Sigmoid colon (tissue), 3 donors: ENCODE data around the gene CDK16.

Source experiments
- CTCF ChIP-seq, 4 experiments: fragments of 450-650 bp in 3 of 4; fragments of 200-600 bp in 1 of 4; IDR thresholded peaks; one replicate each; pipeline ENCODE4 v1.5.1; 2016 to 2019; ENCODE audit warnings: antibody characterized with exemption in 4 of 4, mild to moderate bottlenecking in 3 of 4, moderate library complexity in 2 of 4
- POLR2A ChIP-seq, 2 donors: fragments of 450-650 bp; IDR thresholded peaks; one replicate each; pipeline ENCODE4 v1.6.1; 2016; ENCODE audit warnings: antibody characterized with exemption in 2 of 2, mild to moderate bottlenecking in 2 of 2, moderate library complexity in 2 of 2

- TF ChIP-seq CTCF (IDR thresholded peaks at IDR 0.05) (no peak), POLR2A (IDR thresholded peaks at IDR 0.05) (no peak)
Measured at GRCh38 chrX:47208108-47208507, 10.4 kb upstream of the CDK16 start.
